GM13977 (cell line): ENCODE results near the gene ZBED4.

Source experiments
- DNase-seq: peaks from one replicate; pipeline ENCODE4 v3.0.0; 2012; ENCODE audit warnings: low spot score
- CTCF ChIP-seq: IDR thresholded peaks from 2 replicates; pipeline ENCODE4 v1.5.1; 2012; ENCODE audit warnings: mild to moderate bottlenecking, control low read depth; ENCODE audit not compliant: insufficient read depth; ENCODE audit errors: extremely low read depth, missing control alignments
- in situ Hi-C: fragments of 300-500 bp; cut with MboI; formaldehyde crosslinking; loops from one replicate; pipeline ENCODE4 v1.12.0; 2022; ENCODE audit warnings: low sequenced_read_pairs, low pct_unique_long_range_greater_than_20kb, mixed read lengths, inconsistent platforms; ENCODE audit not compliant: unreplicated experiment

Gene ZBED4

GRCh38 chr22:49899530-49899929, 45.9 kb downstream of the ZBED4 start:
- no peak for TF ChIP-seq CTCF
- in situ Hi-C loops = no loop called here
- no peak for DNase-seq

DNA sequence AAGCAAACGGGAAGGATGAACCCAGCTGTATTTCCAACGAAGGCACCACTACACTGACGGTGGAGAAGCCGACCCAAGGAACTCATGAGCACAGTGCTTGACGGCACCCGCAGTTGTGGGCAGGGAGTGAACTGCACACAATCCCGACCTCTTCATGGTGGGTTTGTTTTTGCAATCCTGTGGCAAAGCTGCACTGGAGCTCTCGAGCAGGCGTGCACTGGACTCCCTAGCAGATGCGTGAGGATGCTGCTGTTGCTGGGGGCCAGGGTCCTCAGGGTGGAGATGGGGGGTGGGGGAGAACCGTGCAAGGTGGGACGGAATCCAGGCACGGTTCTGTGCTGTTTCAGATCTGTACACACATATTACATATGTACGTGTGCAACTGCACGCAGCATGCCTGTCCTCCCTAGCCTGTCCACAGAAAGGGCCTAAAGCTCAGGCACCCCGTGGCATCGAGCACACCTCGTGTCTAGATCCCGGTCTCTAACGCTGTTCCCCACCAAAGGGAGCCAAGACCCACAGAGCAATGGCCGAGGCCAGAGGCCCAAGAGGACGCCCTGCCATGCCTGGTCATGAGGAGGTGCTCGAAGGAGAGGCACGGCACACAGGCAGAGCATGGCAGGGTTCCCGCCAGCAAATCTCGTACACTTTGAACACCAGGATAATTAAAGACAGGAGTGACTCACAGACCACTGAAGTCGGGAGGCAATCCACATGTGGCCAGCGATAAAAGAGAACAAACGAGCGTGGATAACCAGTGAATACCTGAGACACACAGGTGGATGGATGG, 47.0 kb downstream of the ZBED4 start:
- DNase-seq = no peak
- no peak for TF ChIP-seq CTCF

DNA sequence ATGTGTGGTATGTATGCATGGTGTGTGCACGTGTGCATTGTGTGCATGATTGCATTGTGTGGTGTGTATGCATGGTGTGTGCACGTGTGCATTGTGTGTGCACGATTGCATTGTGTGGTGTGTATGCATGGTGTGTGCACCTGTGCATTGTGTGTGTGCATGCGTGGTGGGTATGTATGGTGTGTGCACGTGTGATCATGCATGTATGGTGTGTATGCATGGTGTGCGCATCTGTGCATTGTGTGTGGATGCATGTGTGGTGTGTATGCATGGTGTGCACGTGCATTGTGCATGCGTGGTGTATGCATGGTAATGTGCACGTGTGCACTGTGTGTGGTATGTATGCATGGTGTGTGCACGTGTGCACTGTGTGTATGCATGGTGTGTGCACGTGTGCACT, 47.8 kb downstream of the ZBED4 start:
- DNase-seq = no peak
- in situ Hi-C loops = no loop called here
- no peak for TF ChIP-seq CTCF

More for the DNA sequence above, 47.0 kb downstream of the ZBED4 start:
- in situ Hi-C loops = no loop called here

DNA sequence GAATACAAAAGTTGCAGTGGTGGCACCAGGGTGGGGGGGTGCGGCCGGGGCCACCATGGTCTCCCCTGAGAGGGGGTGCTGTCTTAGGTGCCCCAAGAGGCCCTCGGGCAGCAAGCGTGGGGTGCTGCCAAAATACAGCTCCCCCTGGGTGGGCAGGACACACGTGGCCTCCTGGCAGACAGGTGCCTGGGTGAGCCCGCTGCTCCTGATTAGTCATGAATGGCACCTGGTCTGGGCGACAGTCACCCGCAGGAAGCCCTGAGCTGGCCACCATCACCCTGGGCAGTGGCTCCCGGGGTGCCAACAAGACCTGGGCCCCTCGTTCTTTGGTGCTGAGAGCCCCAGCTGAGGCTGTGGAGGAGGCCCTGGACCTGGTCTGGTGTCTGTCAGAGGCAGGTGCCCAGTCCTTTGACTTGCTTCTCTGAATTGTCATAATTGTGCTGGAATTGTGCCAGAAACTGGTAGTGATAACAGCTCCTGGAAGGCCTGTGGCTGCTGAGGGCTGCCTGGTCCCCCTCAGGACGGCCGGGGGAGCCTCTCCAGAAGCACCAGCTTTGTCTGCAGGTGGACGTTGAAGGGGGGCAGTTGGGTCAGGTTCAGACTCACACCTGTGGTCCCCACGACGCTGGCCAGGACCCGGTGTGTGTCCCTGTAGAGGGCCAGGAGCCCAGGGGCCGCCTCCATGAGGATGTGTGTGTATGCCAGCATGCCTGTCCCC, 49.8 kb downstream of the ZBED4 start:
- TF ChIP-seq CTCF = no peak
- in situ Hi-C loops = no loop called here
- DNase-seq = no peak

DNA sequence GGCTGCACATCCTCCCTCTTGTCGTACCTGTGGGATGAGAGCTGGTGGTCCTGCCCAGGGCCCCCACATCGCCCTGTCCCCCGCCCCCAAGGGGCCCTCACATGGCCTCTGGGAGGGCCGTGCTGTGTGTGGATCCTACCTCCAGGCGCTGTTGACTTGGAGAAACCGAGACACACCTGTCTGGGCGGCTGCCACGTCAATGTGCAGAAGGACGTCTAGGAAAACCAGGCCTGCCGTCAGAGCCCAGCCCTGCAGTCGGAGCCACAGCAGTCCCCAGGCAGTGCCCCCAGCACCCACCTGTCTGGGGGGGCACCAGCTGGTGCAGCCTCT, 50.4 kb downstream of the ZBED4 start:
- no peak for TF ChIP-seq CTCF
- DNase-seq = no peak
- in situ Hi-C loops = no loop called here

GRCh38 chr22:49905465-49905864, 51.8 kb downstream of the ZBED4 start:
- TF ChIP-seq CTCF = no peak
- DNase-seq = no peak
- in situ Hi-C loops = no loop called here
